HG03520 (cell line): ENCODE measurements around the gene WDFY4.

Experiments used
- ATAC-seq: cut with Tn5 transposase; IDR thresholded peaks from one replicate; pipeline ENCODE4 v1.9.1; 2021; ENCODE audit warnings: mild to moderate bottlenecking, moderate library complexity; ENCODE audit not compliant: unreplicated experiment

Gene WDFY4

GRCh38 chr10:48684463-48684791 is 246 bp upstream of the WDFY4 start:
- no peak for ATAC-seq

- no peak for ATAC-seq
Observed at GRCh38 chr10:48685731-48686130, 1.1 kb downstream of the WDFY4 start.

DNA sequence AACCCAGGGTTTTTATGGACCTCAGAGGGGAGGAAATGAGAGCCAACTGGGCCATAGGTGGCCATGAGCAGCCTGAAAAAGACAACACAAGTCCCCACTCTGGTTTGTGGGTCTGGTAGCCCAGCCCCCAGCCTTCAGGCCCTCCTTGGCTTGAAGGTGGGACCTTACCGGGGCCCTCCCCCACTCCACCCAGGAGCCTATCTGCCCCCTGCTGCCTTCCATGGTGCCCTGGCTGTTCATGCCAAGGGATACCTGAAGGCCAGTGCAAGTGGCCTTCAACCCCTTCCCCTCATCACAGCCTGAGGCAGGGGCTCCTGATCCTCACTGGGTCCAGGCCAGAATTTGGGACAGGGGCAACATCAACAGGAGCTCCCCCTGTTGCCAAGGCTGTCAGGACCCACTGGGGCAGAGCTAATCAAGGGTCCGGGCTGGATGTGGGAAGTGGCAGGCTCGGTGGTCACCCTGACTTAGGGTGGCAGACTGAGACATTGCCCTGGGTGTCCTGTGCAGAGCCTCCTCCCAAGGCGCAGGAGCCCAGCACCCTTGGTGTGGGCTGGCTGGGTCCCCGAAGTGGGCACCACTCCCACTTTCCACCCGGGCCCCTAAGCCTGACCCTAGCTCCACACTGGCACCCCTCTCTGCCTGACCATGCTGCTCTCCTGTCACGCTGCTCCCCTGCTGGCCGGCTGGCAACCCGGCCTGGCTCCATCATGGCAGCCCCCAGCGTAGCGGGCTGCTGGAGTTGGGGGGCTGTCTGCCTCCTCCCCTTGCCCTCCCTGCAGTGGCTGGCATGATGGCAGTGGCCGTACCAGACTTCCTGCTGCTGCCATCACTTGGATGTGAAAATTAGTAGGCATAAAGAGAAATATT is 6.4 kb downstream of the WDFY4 start:
- no peak for ATAC-seq

- no peak for ATAC-seq
Observed at GRCh38 chr10:48691812-48692528, 7.3 kb downstream of the WDFY4 start.

DNA sequence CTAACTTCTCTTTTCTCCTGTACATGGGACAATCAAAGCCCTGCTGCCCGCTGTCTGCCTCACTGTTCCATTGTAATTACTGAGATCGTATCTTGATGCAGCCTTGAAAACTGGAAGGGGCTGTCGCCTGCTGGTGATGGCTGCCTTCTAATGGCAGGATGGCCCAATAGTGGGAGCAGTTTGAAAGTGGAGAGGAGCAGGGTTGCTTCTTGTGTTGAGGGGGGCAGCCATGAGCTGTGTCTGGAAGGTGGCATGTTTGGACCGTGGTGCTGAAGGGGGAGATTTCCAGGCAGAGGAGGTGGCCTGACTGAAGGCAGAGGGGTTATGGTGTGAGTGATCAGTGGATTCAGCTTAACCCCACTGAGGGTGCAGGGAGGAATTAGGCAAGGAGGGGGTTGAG is 8.1 kb downstream of the WDFY4 start:
- ATAC-seq, result no peak

DNA sequence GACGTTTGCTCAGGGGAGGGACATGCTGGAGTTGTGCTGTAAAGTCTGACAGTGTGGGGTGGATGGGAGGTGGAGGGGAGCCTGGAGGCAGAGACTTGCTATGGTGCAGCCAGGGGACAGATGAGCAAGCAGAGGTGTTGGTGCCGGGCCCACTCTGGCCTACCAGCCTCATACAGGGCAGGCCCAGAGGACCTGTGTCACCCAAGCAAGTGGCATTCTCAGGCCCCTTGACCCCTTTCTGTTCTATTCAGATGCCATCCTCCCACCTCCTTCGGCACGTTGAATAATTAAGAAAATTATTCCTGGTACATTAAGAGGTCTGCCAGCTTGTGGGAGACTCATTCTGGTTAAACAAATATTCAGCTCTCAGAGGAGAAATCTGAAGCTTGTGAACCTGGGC is 8.5 kb downstream of the WDFY4 start:
- no peak for ATAC-seq

GRCh38 chr10:48694371-48695030 is 9.8 kb downstream of the WDFY4 start:
- ATAC-seq, result no peak

DNA sequence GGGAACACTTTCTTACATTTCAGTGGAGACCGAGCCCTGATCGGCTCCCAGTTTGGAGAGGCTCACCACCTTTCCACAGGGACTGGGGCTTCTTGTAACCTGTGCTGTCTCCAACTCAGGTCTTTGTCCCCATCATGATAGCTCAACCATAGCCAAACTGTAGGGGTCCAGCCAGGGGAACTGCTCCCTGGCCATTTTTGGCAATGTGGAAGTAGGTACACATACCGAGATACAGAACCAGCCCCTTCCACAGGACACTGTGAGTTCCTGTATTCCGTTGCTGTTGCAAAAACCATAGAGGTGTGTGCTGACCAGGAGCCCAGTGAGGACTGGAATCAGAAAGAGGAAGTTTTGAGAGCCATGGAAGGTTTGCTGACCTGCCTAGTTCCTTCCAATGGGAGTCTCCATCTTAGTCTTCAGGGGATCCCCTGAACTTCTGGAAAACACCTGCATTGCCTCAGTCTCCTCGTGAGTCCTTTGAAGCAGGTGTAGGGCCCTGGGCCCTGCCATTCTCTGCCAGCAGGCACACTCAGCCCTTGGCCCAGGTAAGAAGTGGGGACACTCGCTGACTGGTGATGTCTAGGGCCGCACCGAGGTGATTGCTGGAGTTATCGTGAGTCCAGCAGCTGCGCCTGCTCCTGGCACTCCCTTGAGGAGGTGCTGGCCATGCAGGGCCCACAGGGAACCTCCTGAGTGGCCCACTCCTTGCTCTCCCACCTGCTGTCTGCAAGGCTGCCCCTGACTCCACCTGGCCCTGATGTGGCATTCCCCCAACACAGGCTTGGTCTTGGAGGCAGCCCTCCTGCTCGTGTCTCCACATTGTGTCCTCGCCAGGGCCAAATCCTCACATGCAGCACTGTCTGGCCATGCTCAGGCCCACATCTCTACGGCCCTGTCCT is 11.2 kb downstream of the WDFY4 start:
- ATAC-seq, result no peak

DNA sequence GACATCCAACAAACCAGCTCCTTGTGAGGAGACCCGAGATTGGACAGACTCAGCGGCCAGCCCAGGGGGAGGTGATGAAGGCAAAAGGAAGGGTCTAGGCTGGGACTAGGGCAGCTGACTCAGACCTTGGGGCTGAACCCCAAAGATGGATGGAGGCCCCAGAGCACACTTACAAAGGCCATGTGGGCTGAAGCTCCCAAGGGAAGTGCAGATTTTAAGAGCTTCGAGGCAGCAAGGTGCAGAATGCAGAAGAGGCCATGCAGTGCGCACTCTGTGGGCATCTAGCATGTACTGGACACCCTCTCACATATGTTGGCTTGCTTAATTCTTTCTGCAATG is 11.8 kb downstream of the WDFY4 start:
- ATAC-seq, result no peak

DNA sequence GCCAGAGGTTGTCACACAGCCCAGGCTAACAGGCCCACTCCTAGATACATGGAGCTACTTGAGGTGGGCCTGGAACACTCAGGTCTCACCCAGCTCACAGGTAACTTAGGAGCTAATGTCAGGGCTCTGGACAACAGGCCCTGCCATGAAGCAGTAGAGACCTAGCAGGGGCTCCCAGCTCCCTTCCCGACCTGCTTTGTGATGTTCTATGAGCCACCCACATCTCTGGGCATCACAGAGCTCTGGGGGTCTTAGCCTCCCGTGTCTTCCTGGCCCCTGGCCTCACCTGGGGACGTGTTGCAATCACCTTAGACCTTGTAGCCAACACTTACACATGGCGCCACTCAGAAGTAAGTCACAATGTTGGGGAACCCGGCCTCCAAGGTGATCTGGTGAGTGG is 12.4 kb downstream of the WDFY4 start:
- ATAC-seq, result no peak

DNA sequence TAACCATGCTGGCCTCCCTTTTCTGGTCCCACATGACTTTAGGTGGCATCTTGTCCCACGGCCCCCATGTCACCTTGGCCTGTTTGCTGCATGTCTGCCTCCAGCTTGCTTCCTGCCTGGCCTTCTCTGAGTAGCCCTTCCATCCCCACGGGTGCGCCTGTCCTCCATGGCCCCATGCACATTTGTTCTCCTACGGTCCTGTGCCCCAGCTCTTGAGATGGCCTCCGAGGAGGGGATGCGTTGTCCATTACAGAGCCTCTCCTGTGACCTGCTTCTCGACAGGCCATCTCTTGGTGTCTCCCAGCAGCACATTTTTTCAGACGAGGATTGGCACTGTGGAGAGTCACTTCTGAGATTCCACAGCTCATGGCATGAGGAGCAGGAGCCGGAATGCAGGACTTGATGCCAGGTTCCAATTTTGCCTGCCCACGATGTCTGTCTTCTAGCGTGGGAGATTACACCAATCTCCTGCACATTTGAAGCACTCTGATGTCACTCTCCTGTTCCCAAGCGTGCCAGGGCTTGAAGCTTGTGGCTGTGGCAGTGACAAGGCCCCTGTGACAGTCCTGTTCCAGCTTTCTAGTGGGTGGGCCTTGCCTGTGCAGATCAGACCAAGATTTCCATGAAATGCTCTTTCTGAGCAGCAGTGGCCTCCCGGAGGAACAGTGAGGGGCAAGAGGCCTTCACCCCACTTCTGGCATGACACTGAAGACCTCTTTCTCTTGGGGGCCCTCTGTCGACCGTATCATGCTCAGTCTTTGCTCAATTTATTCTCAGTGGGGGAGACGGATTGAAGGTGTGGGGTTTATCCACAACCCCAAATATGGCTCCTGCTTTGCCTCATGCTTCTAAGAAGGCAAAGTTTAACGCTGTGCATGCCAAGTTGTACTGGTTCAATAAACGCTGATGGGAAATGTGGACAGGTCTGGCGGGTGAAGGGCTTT is 13.4 kb downstream of the WDFY4 start:
- no peak for ATAC-seq

DNA sequence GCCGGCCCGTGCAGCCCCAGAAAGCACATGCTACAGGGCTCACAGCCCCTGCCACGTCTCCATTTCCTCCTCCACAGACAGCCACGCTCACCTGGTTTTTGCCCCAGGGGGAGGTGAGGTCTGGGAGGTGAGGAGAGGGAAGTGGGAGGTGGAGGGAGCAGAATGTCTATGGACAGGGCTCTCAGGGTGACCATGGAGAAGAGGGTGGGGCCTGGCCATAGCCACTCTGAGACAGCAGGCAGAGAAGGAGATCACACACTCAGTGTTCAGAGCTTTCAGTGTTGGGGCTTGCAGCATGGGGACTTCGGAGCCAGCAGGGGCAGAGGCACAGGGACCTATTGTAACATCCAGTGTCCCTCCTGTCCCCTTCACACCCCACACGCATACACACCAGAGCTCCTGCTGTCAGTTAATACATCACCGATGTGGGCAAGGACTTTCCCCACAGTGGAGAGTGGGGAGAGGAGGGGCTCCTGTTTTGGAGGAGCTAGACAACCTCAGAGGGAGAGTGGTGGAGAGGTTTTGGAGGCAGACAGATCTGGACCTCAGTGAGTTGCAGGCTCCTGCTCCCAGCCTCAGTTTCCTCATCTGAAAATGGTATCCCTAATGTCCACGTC is 14.4 kb downstream of the WDFY4 start:
- no peak for ATAC-seq

DNA sequence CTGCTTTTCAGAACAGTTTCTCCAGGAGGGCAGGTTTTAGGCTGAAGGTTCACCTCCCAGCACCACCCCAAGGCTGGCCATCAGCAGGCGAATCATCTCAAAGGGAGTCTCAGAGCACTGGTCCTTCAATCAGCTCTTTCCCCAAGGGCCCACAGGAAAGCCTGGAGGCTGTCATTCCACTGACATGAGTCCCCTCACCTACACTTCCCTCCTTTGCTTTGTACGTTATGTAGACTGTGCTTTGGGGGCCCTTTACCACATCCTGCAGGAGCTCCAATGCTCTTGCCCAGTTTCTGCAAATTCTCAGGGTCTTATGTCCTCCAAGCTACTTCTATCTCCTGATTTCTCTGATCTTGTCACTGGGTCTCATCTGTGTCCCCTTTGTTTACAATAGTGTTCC is 15.4 kb downstream of the WDFY4 start:
- ATAC-seq, result no peak

- ATAC-seq, result no peak
Observed at GRCh38 chr10:48700493-48700892, 15.8 kb downstream of the WDFY4 start.

DNA sequence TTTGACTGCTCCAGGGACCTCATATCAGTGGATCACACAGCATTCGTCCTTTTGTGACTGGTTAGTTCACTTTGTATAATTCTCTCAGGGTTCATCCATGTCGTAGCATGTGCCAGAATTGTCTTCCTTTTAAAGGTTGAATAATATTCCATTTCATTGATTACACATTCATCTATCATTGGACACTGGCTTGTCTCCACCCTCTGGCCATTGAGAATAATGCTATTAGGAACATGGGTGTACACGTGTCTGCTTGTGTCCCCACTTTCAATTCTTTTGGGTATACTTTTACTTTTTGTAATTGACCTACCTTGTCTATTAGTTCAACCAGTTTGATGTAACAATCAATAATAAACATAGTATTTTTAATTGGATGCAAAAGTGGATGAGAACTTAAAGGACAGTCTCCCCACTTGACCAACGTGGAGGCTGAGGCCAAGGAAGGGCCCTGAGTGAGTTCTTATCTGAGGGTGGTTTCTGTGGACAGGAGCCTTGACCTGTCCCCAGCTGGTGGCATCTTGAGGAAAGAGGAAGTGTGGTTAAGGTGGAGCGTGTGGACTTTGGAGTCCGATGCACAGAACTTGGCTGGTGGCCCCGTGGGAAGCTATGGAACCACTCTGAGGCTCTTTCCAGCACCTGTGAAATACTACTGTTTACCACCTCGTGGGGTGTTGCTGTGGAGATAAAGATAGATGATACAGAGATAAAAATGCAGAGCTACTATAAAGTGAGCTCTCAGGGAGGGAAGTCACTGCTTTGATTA is 16.6 kb downstream of the WDFY4 start:
- ATAC-seq, result no peak

- no peak for ATAC-seq
Observed at GRCh38 chr10:48701941-48702340, 17.3 kb downstream of the WDFY4 start.

DNA sequence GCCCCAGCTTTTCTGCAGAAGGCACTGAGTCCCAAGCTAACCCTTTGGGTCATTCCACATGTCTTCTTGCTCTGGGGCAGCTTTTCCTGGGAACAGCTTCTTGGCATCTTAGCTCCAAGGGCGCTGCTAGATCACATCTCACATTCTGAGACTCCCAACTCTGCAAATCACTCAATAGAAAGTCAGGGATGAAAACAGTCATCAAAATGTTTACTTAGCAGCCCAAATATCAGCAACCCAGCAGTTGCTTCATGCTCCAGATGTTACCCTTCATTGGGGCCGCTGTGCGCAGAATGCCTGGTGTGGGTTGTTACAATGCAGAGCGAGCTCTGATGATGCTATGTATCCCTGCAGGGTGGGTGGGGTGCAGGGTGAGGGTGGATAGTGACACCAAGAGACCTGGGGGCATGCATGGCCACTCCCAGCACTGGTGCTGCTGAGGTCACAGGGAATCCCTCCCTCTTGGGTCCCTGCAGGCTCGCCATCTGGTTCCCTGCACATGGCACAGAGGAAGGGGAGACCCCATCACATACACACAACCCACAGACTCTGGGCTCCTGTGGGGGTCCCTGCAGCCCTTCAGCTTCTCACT is 19.0 kb downstream of the WDFY4 start:
- no peak for ATAC-seq

DNA sequence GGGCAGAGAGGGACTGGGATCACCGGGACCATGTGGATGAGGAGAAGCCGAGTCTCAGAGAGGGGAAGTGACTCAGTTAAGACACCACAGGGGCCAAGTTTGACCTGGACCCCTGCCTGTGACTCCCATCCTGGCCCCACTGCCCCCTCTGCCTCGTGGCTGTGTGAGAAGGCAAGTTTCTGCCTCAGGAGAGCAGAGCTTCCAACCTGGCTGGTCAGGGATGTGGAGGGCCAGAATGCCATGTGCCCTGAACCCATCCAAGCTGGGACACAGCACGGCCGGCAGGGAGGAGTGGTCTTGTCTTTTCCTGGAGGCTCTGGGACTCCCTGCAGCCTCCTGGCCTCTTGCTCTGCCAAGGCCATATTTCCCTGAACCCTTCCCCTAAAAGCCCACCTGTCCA is 19.5 kb downstream of the WDFY4 start:
- ATAC-seq, result no peak
